ENCODE results near the gene TRUB1.
"Not testable (repeated sequence)": the region's sequence is repeated elsewhere in the genome, so short reads cannot be mapped to it uniquely, and the experiment has no call there.

Gene TRUB1

GRCh38 chr10:114937962-114938855 is at the start of gene TRUB1:
Gene TRUB1, plus strand, starts transcription at chr10:114938195. Its CDS starts 59 bp downstream, at chr10:114938254.
- Histone ChIP-seq H3K4me3 (ENCODE audit: insufficient read length, low read depth) (peak within 1 kb of the TSS; percentile 99), H3K36me3 (ENCODE audit: insufficient read depth, insufficient read length, low read length) (peaks cover 21% of the 10 kb centered on the region), H3K9ac (ENCODE audit: insufficient read length, low read depth) (peak within 1 kb of the TSS; percentile 99), H3K4me1 (ENCODE audit: insufficient read depth, insufficient read length) (no peaks in the 10 kb centered on the region), H3K27me3 (ENCODE audit: insufficient read depth, insufficient read length) (no peaks in the 10 kb centered on the region), H3K9me3 (ENCODE audit: insufficient read depth, low read length) (no peaks in the 10 kb centered on the region)
- peak; percentile 88 for DNase-seq (ENCODE audit: low read depth, low spot score)
- TF ChIP-seq ZNF274 (IDR thresholded peaks at IDR 0.05; ENCODE audit: low read depth, low read length) = no peak
- peak; percentile 77 for TF ChIP-seq YY1 (IDR thresholded peaks at IDR 0.05; ENCODE audit: insufficient read depth, insufficient read length)

- H3K9ac ChIP-seq (ENCODE audit: insufficient read length, low read depth) = no peak overlapping the region
- no peak for DNase-seq (ENCODE audit: low read depth, low spot score)
Observed at GRCh38 chr10:114893251-114893650, 44.7 kb upstream of the TRUB1 start.

GRCh38 chr10:114894911-114895310 is 43.1 kb upstream of the TRUB1 start:
- no peak overlapping the region for H3K9ac ChIP-seq (ENCODE audit: insufficient read length, low read depth)
- TF ChIP-seq YY1 (IDR thresholded peaks at IDR 0.05; ENCODE audit: insufficient read depth, insufficient read length) (no peak), SUZ12 (IDR thresholded peaks at IDR 0.05; ENCODE audit: extremely low read depth, insufficient read depth, insufficient read length) (no peak), ZNF274 (IDR thresholded peaks at IDR 0.05; ENCODE audit: low read depth, low read length) (no peak)
- H3K36me3 ChIP-seq (ENCODE audit: insufficient read depth, insufficient read length, low read length) = no peaks in the 10 kb centered on the region
- no peaks in the 10 kb centered on the region for H3K27me3 ChIP-seq (ENCODE audit: insufficient read depth, insufficient read length)
- no peak overlapping the region for H3K4me3 ChIP-seq (ENCODE audit: insufficient read length, low read depth)
- no peaks in the 10 kb centered on the region for H3K4me1 ChIP-seq (ENCODE audit: insufficient read depth, insufficient read length)
- no peaks in the 10 kb centered on the region for H3K9me3 ChIP-seq (ENCODE audit: insufficient read depth, low read length)
- DNase-seq (ENCODE audit: low read depth, low spot score) = no peak

More at GRCh38 chr10:114893251-114893650, 44.7 kb upstream of the TRUB1 start:
- H3K36me3 ChIP-seq (ENCODE audit: insufficient read depth, insufficient read length, low read length) = no peaks in the 10 kb centered on the region
- H3K4me3 ChIP-seq (ENCODE audit: insufficient read length, low read depth) = no peak overlapping the region
- no peaks in the 10 kb centered on the region for H3K27me3 ChIP-seq (ENCODE audit: insufficient read depth, insufficient read length)
- H3K9me3 ChIP-seq (ENCODE audit: insufficient read depth, low read length) = no peaks in the 10 kb centered on the region
- no peak for TF ChIP-seq SUZ12 (IDR thresholded peaks at IDR 0.05; ENCODE audit: extremely low read depth, insufficient read depth, insufficient read length)
- TF ChIP-seq YY1 (IDR thresholded peaks at IDR 0.05; ENCODE audit: insufficient read depth, insufficient read length) = no peak
- no peak for TF ChIP-seq ZNF274 (IDR thresholded peaks at IDR 0.05; ENCODE audit: low read depth, low read length)
- no peaks in the 10 kb centered on the region for H3K4me1 ChIP-seq (ENCODE audit: insufficient read depth, insufficient read length)

GRCh38 chr10:114897011-114897410 is 41.0 kb upstream of the TRUB1 start:
- not testable (repeated sequence) for H3K4me1 ChIP-seq (ENCODE audit: insufficient read depth, insufficient read length); H3K9me3 ChIP-seq (ENCODE audit: insufficient read depth, low read length); H3K36me3 ChIP-seq (ENCODE audit: insufficient read depth, insufficient read length, low read length); DNase-seq (ENCODE audit: low read depth, low spot score); H3K27me3 ChIP-seq (ENCODE audit: insufficient read depth, insufficient read length); H3K9ac ChIP-seq (ENCODE audit: insufficient read length, low read depth); H3K4me3 ChIP-seq (ENCODE audit: insufficient read length, low read depth)

- no peak for DNase-seq (ENCODE audit: low read depth, low spot score)
- Histone ChIP-seq H3K27me3 (ENCODE audit: insufficient read depth, insufficient read length) (no peaks in the 10 kb centered on the region), H3K9me3 (ENCODE audit: insufficient read depth, low read length) (no peaks in the 10 kb centered on the region), H3K9ac (ENCODE audit: insufficient read length, low read depth) (no peak overlapping the region), H3K4me1 (ENCODE audit: insufficient read depth, insufficient read length) (no peaks in the 10 kb centered on the region), H3K4me3 (ENCODE audit: insufficient read length, low read depth) (no peak overlapping the region), H3K36me3 (ENCODE audit: insufficient read depth, insufficient read length, low read length) (no peaks in the 10 kb centered on the region)
- TF ChIP-seq ZNF274 (IDR thresholded peaks at IDR 0.05; ENCODE audit: low read depth, low read length) (no peak), YY1 (IDR thresholded peaks at IDR 0.05; ENCODE audit: insufficient read depth, insufficient read length) (no peak), SUZ12 (IDR thresholded peaks at IDR 0.05; ENCODE audit: extremely low read depth, insufficient read depth, insufficient read length) (no peak)
Observed at GRCh38 chr10:114897593-114897992, 40.4 kb upstream of the TRUB1 start.

GRCh38 chr10:114899982-114900381 is 38.0 kb upstream of the TRUB1 start:
- Histone ChIP-seq H3K9me3 (ENCODE audit: insufficient read depth, low read length) (no peaks in the 10 kb centered on the region), H3K4me3 (ENCODE audit: insufficient read length, low read depth) (no peak overlapping the region), H3K4me1 (ENCODE audit: insufficient read depth, insufficient read length) (no peaks in the 10 kb centered on the region), H3K36me3 (ENCODE audit: insufficient read depth, insufficient read length, low read length) (no peaks in the 10 kb centered on the region), H3K9ac (ENCODE audit: insufficient read length, low read depth) (no peak overlapping the region), H3K27me3 (ENCODE audit: insufficient read depth, insufficient read length) (no peaks in the 10 kb centered on the region)
- DNase-seq (ENCODE audit: low read depth, low spot score) = no peak
- no peak for TF ChIP-seq ZNF274 (IDR thresholded peaks at IDR 0.05; ENCODE audit: low read depth, low read length)
- TF ChIP-seq SUZ12 (IDR thresholded peaks at IDR 0.05; ENCODE audit: extremely low read depth, insufficient read depth, insufficient read length) = no peak
- no peak for TF ChIP-seq YY1 (IDR thresholded peaks at IDR 0.05; ENCODE audit: insufficient read depth, insufficient read length)

GRCh38 chr10:114900658-114901057 is 37.3 kb upstream of the TRUB1 start:
- Histone ChIP-seq H3K4me1 (ENCODE audit: insufficient read depth, insufficient read length) (no peaks in the 10 kb centered on the region), H3K36me3 (ENCODE audit: insufficient read depth, insufficient read length, low read length) (no peaks in the 10 kb centered on the region), H3K27me3 (ENCODE audit: insufficient read depth, insufficient read length) (no peaks in the 10 kb centered on the region), H3K4me3 (ENCODE audit: insufficient read length, low read depth) (no peak overlapping the region), H3K9me3 (ENCODE audit: insufficient read depth, low read length) (no peaks in the 10 kb centered on the region), H3K9ac (ENCODE audit: insufficient read length, low read depth) (no peak overlapping the region)
- TF ChIP-seq SUZ12 (IDR thresholded peaks at IDR 0.05; ENCODE audit: extremely low read depth, insufficient read depth, insufficient read length) = no peak
- TF ChIP-seq YY1 (IDR thresholded peaks at IDR 0.05; ENCODE audit: insufficient read depth, insufficient read length) = no peak
- DNase-seq (ENCODE audit: low read depth, low spot score) = no peak
